Activated CD4-positive, alpha-beta T cell treated with anti-CD3 and anti-CD28 coated beads, Interleukin-2, Interleukin-4, amounts not matched to agents 100 ng/mL and 50 ng/mL, durations not matched to agents 16 hours and 8 hours (primary cell): ENCODE data around the gene TTC6.

Experiments
- DNase-seq: peaks from one replicate; pipeline ENCODE4 v3.0.0-alpha.2; 2020; ENCODE audit warnings: low spot score

TTC6 gene

DNA sequence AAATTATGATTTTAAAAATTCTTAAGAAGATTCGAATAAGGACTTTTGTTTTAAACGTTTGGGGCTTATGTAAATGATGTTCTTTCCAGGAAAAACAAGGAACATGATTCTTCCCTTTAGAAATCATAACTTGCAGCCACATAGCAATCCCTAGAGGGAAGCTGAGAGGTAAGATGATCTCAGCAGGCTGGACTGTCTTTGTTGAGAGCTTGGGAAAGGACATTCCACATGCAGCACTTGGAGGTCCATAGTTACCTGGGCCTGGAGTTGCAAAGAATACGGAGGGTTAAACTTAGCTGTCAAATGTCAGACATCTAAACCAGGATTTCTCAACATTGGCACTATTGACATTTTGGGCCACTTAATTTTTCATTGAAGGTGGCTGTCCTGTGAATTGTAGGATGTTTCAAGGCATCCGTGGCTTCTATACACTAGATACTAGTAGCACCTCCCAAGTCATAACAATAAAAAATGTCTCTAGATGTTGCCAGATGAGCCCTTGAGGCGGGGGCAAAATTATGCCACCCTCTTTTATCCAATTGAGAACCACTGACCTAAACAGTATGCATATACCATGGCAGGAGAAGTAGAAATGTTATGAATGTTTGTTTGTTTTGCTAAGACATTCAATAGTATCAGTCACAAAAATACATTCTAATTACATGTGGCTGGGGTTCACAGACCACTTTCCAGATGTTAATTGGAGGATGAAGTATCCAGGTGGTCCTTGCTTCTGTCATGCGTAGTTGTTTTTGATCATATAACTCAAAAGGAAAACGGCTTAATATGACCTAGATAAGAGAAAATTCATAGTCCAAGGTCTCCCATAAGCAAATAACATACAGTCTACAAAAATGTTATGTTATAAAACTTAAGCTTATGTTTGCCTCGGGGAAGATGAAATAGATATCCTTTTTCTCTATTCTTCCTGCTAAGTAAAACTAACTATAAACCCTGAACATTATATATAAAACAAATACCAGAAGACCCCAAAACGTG is 30.5 kb downstream of the TTC6 start:
- DNase-seq, result no peak

DNA sequence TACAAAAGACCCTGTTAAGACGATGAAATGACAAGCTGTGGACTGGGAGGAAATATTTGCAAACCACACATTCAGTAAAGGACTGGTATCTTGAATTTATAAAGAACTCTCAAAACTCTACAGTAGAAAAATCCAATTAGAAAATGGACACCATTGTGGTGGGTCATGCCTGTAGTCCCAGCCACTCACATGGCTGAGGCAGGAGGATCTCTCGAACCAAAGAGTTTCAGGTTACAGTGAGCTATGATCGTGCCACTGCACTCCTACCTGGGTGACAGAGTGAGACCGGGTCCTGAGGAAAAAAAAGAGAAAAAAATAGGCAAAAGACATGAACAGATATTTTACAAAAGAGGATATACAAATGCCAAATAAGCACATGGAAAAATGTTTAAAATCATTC is 41.9 kb downstream of the TTC6 start:
- no peak for DNase-seq

DNA sequence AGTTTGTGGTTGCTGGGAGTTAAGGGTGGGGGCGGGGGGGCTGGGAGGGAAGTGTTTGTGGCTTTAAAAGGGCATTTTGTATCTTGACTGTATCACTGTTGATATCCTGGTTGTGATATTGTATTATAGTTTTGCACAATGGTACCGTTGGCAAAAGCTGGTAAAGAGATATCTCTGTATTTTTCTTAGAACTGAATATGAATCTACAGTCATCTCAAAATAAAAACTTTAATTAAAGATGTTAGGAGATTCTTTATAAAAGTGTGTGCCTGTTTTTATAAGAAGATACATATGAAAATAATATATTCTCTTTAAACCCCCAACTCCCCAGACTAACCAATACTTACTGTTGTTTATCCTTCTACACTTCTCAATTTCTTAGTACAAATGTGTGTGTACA is 43.2 kb downstream of the TTC6 start:
- no peak for DNase-seq

DNA sequence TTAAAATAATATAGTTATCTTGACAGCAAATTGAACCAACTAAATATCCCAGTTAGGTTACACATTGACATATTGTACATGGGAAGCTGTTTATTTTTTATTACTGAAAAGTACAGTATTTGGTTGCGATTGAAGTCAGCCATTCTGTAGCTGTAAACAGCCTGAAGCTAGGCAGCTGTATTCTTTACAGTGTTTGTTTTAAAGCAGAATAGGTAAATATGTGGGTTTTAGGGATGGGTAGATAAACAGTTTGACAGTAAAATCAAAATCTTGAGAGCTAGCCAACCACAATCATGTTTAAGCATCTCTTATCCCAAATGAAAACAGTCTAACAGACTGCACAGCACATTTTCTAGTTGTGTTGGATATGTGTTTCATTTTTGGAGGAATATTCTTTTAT is 45.7 kb downstream of the TTC6 start:
- no peak for DNase-seq

DNA sequence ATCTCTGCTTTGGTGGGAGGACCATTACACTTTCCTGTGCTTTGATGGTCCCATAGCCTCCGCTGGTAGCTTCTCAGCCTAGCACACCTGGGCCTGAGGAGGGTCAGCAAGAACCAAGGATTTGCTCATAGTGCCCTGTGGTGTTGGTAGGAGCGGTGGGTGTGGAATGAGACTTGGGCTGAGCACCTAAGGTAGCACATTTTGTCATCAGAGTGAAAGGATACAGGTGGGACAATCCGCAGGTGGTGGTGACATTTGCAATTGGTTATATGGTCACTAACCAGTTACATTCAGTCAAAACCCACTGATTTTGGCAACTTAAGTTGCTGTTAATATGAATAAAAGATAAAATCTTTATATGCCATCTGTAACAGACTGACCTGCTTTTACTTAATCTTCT is 46.7 kb downstream of the TTC6 start:
- no peak for DNase-seq

DNA sequence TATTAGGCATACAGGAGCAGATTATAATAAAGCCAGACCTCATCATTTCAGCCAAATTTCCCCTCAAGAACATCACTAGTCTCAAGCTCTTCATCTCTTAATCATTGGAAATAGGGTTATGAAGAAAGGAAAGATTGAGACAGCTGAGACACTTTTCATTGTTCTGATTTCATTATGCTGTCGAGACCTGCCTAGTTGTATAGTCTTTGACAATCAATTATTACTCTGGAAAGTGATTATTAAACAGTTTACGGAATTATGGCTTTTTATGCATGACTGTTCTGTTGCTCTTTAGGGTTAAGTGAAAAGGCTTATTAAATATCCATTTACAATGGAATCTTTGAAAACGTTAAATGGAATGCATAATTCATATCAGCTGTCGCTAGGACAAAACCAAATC is 48.3 kb downstream of the TTC6 start:
- DNase-seq, result no peak
